LNCAP (cell line): ENCODE measurements around the gene OSBPL6.

Experiments used
- CTCF ChIP-seq: fragments of 450-650 bp; IDR thresholded peaks from 2 replicates; pipeline ENCODE4 v1.5.1; 2017; ENCODE audit warnings: mild to moderate bottlenecking

OSBPL6 gene

GRCh38 chr2:178279142-178279541 is 84.8 kb downstream of the OSBPL6 start:
- TF ChIP-seq CTCF, result no peak

GRCh38 chr2:178279636-178280035 is 85.3 kb downstream of the OSBPL6 start:
- no peak for TF ChIP-seq CTCF

GRCh38 chr2:178280244-178280852 is 86.0 kb downstream of the OSBPL6 start:
- TF ChIP-seq CTCF, result peak; percentile 62

GRCh38 chr2:178282075-178282815 is 87.9 kb downstream of the OSBPL6 start:
- TF ChIP-seq CTCF, result no peak

GRCh38 chr2:178283341-178283918 is 89.1 kb downstream of the OSBPL6 start:
- no peak for TF ChIP-seq CTCF

- no peak for TF ChIP-seq CTCF
Measured at GRCh38 chr2:178284613-178285286, 90.4 kb downstream of the OSBPL6 start.

- TF ChIP-seq CTCF, result no peak
Measured at GRCh38 chr2:178285287-178285615, 90.9 kb downstream of the OSBPL6 start.
